GM20431 (cell line): ENCODE measurements around the gene DIP2C.
"Not testable (repeated sequence)": the region's sequence is repeated elsewhere in the genome, so short reads cannot be mapped to it uniquely, and the experiment has no call there.

Experiments used
- in situ Hi-C: fragments of 300-500 bp; cut with MseI, MboI; formaldehyde crosslinking; loops from one replicate; pipeline ENCODE4 v1.15.0; 2020; ENCODE audit warnings: low sequenced_read_pairs; ENCODE audit not compliant: unreplicated experiment

Gene DIP2C

DNA sequence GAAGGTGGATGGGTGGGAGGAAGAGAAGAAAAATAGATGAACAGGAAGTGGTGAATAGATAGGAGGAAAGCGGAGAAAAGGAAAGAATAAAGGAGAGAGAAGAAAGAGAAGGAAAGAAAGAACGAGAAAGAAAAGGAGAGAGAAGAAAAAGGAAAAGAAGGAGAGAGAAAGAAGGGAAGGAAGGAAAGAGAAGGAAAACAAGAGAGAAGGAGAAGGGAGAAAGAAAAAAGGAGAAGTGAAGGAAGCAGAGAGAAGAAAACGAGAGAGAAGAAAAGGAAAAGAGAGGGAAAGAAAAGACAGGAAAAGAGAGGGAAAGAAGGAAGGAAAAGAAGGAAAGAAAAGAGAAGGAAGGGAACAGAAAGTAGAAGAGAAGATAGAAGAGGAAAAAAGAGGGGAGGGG is 211.8 kb downstream of the DIP2C start:
- in situ Hi-C loops = no loop called here

DNA sequence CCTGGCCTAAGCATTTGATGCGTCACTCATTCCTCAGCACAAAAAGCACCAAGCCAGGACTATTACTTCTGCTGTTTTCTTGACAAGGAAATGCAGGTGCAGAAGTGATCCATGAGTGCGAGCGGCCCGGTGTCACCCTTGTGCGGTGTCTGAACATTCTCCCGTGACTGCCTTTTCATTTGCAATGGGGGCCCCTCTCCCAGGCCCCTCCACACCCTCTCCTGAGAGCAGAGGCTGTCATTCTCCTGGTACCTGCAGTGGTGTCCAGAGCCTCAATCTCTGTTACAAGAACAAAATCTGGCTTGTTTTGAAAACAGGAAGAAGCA is 213.1 kb downstream of the DIP2C start:
- in situ Hi-C loops = no loop called here

DNA sequence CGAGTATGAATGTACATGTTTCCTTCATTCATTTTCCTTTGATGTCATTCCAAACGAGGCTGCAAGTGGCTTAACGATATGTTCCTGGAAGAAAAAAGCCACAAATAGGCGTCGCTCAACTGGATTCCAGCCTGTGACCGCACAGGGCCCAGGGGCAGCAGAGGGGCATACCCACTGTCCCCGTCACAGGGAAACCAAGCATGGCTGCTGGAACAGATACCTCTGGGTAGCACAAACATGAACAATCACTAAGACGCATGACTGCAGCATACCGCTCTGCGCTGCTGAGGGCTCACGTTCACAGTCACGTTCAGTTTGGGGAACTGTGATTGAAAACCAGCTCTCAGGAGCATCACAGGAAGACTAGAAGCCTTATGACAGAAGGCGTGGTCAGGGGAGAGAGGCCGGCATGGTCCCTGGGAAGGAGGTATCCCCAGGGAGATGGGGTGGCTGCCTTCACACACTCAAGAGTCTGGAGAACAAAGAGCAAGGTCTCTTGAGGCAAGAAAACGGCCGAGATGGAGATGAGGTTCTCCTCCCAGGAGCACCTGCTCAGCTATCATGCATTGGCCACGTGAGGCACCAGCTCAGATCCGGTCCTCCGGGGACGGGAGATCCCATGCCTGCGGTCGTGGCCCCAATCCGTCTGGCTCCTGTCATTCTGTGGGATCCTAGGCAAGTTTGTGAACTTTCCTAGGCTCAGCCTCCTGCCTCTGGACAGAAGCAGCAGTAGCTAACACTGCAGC is 213.6 kb downstream of the DIP2C start:
- in situ Hi-C loops = no loop called here

DNA sequence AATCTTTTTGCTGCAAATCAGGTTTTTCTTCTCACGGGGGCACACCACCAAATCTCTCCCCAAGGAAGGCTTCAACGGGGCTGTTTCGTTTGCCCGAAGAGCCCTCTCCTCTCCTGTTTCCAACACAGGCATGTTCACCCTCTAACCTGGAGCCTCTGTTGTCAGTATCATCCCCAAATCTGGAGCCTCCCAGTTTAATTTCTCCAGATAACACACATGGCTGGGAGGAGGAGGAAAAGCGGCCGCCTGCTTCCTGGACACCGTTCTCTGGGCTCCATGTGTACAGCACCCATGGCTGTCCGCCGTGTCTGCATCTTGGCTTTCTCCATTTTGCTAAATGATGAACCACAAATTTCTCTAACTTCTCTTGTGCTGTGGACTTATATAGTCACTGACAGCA is 214.5 kb downstream of the DIP2C start:
- in situ Hi-C loops = no loop called here

DNA sequence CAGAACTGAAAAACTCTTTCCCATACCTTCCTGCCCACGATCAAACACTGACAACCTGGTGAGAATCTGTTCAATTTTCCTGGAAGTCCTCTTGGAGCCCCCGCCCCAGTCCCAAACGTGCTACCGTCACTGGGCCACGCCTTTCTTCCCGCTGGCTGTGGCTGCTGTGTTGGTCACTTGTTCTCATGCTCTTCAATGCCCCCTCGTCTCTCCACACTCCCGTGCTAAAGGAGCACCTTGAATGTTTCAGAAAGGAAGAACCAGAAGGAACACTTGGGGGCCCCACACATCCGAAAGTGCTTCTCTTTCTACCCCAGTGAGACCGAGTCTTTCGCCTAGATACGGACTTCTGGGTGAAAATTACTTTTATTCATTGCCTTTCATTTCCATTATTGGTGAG is 215.1 kb downstream of the DIP2C start:
- in situ Hi-C loops = no loop called here

DNA sequence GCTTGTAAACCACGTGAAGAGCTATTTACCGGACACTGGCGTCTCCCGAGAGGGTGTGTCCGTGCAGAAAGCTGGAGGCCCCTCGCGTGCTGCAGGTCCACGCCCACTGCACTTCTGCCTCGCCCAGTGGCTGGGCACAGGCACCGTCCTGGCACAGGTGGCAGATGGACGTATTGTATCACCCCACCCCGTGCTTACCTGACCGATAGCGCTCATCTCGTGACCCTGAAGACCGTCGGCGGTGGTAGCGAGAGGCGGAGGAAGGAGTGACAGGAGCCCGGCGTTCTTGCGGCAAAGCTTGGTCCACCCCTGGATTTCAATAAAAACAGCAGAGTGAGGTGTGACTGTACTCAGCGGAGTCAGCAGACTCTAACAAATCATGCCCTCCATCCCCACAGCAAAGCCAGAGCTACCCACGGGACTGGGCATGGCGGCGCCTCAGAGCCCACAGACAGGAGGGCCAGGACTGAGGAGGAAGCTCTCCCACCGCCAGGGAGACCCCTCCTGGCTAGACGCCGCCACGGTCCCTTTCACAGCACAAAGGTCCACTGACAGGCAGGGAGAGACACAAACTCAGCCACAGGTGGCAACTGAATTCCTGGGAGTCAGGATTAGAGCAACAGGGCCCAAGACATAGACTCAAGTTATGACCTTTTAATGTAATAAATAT is 217.1 kb downstream of the DIP2C start:
- in situ Hi-C loops = no loop called here

DNA sequence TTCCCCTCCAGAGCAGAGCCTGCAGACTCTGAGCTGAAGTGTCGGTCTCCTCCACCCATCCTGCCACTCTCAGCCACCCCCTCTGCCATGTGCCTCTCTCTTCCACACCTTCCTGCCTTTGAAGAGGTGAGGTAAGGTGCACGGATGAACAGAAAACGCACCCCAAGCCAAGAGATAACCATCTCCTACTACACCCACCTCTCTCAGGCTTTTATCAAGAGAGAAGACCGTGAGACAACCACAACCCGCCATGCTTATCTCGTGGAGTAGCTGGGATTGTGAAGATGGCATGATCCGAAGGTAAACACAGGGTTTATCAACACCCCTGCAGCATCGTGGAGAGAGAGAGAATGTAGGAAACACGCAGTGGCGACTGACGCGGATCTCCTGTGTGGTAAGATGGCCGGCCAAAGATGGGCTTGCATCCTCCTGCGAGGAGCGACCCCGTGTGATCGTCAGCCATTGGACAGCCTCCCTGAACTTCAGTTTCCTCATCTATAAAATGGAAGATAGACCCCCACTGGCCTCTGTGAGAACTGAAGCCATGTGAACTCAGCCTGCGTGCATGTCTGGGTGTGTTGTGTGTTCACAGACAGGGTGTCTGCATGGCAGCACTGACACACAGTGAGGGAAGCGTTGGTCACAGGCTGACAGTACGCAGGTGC is 219.0 kb downstream of the DIP2C start:
- in situ Hi-C loops = no loop called here

DNA sequence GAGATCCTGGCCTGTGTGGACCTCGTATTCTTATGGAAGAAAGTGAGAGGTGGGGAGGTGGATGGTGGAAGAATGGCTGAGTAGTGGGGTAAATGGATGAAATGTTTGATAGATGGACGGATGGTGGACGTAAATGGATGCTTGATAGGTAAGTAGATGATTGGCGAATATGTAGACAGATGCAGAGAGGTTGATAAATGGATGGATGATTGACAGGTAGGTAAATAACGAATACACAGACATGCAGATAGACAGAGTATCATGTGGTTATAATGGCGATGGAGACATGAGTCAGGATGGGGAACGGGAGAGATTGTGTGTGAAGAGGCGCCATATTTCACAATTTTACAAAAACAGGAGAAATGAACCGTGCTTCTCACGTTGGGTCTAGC is 219.5 kb downstream of the DIP2C start:
- in situ Hi-C loops = no loop called here

DNA sequence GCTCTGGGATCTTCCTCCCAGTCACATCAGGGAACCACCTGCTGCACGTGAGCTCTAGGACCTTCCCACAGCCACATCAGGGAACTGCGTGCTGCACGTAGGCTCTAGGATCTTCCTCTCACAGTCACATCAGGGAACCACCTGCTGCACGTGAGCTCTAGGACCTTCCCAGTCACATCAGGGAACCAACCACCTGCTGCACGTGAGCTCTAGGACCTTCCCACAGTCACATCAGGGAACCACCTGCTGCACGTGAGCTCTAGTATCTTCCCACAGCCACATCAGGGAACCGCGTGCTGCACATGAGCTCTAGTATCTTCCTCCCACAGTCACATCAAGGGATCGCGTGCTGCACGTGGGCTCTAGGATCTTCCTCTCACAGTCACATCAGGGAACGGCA is 229.7 kb downstream of the DIP2C start:
- in situ Hi-C loops = no loop called here

DNA sequence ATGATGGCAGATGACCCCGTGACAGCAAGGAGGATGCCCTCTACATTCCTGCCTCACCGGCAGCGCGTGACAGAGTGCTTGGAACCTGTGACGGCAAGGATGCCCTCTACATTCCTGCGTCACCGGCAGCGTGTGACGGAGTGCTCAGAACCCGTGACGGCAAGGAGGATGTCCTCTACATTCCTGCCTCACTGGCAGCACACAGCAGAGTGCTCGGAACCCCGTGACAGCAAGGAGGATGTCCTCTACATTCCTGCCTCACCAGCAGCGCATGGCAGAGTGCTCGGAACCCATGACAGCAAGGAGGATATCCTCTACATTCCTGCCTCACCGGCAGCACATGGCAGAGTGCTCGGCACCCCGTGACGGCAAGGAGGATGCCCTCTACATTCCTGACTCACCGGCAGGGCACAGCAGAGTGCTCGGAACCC is 231.0 kb downstream of the DIP2C start:
- in situ Hi-C loops = no loop called here

DNA sequence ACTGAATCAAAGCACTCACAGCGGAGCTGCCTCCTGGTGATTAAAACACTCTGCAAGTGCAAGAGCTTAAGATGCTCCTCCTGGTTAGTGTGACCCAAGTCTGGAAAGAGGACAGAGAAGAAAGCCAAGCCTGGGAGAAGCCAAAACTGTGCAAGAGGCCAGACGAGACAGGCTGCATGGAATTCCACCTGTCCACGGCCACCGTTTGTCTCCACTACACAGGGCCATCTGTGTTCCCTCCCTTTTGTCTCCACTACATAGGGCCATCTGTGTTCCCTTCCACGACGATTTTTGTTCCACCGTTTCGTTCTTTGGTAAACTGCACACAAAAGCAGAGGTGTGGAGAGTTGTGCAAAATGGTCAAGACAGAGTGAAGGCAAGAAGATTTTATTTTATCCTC is 233.0 kb downstream of the DIP2C start:
- in situ Hi-C loops = no loop called here

DNA sequence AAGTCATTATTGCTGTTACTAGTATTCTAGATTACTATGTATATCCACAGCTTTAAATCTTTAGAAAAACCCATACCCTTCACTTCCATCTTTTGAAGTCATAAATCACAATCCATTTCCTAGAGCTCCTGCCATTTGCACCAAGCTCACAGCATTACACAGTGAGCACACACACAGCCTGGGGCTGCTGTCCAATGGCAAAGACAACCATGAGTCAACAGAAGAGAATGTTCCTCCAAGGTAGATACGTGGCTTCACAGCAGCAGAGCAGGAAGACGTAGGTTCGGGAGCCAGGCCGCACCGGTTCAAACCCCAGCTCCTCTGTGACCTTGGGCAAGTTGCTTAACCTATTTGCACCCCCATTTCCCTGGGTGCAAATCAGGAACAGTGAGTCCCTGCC is 234.6 kb downstream of the DIP2C start:
- in situ Hi-C loops = no loop called here

DNA sequence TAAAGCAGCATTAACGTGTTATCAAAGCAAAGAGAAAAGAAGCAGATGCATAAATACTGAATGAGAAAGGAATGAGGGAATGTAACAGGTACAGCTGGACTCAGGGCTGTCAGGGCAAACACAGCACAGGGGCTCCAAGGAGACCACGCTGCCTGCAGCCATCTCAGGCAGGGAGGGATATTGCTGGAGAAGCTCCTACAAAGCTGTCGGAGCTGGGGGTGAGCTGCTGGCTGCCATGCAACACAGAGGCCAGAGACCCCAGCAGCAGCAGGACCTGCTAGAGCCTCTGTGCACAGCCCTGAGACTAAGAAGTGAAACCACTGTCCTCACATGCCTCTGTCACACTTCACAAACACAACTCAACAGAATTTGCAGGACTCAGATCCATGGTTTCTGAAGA is 235.8 kb downstream of the DIP2C start:
- in situ Hi-C loops = no loop called here

DNA sequence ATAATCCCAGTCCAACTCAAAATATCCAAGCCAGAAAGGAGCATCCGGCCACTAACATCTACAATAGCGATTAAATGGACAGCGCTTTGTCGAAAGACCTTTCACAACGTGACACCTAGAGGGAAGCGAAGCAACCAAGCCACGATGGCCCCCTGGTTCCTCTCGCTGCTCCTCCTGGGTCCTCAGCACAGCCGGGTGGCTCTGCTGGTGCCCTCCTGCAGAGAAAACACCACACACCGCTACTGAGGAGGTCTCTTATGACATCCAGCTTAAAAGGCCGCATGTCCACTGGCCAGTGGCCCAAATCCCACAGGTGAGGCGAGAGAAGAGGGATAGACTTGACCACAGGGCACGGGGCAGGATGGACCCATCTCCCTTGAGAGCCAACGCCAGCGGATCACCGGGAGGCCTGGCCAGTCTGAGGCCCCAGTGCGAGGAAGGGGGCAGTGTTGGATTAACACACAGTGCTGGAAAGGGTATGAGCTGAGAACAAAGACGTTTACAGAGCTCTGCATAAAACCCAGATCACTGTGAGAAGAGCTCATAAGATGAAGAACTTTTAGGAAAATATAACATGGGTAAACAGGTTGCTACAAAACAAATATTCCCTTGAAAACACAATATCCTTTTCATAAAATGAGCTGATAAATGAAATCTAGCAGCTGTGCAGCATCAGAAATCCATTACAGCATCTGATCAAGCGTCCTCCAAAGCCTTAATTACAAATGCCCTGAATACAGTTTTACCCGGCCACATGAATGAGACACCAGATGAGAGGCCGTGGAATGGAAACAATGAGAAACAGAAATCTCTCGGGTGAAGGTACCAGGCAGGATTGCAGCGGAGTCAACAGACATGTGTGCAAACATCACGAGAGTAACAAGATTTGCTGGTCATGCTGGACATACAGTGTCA is 236.7 kb downstream of the DIP2C start:
- in situ Hi-C loops = no loop called here

DNA sequence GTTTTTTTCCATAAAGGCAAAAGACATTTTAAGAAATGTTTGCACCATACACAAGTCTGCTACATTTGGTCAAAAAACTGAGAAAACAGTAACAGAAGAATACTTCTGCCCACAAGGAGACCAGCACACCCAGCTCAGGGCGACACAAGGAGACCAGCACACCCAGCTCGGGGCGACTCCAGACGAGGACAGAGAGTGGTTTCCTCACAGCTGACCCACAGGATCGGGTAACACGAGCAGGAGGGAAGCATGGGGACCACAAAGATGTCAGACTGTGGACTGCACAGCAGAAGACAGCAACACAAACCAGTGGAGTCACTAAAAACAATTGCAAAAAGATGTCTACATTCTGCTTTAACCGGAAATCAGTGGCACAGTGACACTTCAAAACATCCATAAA is 237.6 kb downstream of the DIP2C start:
- in situ Hi-C loops = no loop called here

DNA sequence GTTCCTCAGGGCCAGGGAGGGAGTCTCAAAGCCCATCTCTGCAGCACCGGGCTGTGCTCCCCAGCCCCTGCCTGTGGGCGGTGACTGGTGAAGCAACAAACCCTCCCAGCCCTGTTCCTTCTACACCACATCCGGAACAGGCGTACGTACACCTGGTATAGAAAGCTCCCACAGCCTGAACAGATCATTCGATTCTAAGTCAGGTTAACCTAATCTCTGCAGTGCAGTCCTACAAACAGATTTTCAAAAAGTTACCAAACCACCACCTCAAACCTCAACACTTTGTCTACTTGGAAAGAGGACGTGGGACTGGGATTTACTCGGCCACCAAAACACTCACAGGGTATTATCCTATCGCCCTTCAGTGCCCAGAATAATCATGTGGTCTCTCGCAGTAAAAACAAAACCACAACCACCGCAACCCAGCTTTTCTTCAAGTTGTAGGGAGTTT is 238.4 kb downstream of the DIP2C start:
- in situ Hi-C loops = no loop called here

DNA sequence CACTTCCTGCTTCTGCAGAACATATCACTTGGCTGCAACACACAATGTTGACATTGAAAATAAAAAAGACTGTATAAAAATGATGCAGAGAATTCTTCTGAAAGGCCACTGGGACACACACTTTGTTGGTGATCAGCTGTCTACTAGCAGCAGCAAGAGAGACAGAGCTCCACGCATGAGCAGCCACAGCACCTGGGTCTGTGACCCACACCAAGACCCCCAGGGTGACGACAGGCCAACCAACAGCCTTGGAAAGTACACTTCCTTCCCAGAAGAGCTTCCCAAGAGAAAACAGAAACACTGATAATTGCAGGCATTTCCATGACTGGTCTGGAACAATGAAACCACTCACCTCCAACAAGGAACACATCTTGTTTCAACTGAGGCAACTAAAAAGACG is 239.0 kb downstream of the DIP2C start:
- in situ Hi-C loops = no loop called here

DNA sequence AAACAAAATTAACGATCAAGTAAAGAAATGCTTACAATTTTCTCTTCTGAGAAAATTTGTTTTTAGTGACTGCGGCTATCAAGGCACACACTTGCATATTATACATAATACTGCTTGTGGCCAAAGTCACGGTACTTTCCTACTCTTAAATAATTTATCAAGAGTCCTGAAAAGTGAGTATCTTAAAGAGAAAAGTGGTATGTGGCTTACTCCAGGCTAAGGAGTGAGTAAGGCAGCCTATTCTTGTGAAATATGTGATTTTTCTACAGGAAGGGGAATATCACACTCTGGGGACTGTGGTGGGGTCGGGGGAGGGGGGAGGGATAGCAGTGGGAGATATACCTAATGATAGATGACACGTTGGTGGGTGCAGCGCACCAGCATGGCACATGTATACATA is 240.1 kb downstream of the DIP2C start:
- in situ Hi-C loops = not testable (repeated sequence)

DNA sequence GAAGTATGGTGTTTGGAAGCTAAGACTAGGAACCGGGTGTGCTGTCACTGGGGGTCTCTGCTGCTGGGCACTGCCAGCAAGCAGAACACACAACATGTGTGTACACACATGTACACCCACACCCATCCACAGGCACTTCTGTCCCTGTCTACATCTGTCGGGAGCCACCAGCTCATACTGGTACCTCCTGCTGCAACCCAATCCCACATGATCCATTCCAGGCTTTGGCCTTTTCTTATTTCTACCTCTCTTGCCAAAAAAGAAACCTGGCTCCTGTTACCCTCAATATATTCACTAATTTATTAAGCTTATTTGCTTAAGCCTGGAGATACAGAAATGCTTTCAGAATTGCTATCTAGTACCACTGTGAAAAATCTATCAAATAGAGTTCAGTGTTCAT is 246.0 kb downstream of the DIP2C start:
- in situ Hi-C loops = no loop called here

DNA sequence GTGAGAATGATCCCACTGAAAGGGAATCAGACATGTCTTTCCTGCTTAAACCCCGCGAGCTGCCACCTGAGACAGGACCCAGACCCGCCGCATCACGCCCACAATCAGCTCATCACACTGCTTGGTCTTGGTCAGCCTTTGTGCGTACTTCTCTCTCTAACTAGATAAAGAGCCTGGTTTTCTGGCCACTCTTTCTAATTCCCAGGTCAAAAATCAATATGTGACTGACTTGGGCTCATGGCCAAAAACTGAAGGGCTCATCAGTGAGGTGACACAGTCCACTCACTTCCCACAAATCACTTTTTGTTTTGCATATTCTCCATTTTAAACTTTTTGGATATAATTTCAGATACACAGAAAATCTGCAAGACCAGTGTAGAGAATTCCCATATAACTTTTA is 247.3 kb downstream of the DIP2C start:
- in situ Hi-C loops = no loop called here

DNA sequence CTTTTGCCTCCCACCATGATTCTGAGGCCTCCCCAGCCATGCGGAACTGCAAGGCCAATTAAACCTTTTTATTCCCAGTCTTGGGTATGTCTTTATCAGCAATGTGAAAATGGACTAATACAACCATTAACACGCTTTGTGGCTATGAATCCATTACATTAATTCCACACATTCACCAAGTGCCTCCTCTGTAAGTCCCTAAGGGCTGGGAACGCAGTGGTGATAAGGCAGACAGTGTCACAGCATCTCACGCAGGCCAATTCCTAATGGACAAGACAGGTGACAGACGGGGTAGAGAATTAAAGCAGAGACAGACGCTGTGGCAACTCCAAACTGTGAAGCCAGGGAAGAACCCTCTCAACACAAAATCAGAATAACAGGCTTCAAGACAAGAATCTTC is 247.8 kb downstream of the DIP2C start:
- in situ Hi-C loops = no loop called here
